SH-SY5Y (cell line): ENCODE data around the gene MCM6.

ENCODE experiments used
- GATA2 ChIP-seq: IDR thresholded peaks from 2 replicates; pipeline ENCODE4 v1.6.1; 2011; ENCODE audit warnings: mild to moderate bottlenecking, low read depth, low read length
- GATA3 ChIP-seq: IDR thresholded peaks from 2 replicates; pipeline ENCODE4 v1.6.1; 2011; ENCODE audit warnings: low read depth, mild to moderate bottlenecking, low read length, moderate library complexity

DNA sequence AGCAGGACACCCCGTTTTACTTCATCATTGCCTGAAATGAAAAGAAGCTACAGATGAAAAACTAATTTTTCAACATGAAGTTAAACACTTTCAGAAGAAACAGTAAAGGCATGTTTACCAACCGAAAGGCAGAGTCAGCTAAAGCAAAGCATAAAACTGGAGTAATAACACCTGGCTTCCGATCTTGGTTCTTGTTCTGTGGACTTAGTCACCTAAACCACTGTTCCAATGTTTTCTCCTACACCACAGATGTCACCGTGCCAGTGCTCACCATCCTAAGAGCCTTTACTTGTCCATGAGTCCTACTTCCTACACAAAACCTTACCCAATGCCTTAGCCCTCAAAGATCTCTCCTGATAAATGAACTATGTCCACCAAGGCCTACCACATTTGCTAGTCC is 13.5 kb downstream of the MCM6 start:
- no peak for TF ChIP-seq GATA2
- no peak for TF ChIP-seq GATA3
